Kidney (tissue), 14 donors: ENCODE data around the gene CPSF4. TPM values are rescaled to one million over a fixed set of nuclear protein-coding genes. Genes with fewer than 3 reads are reported as not detected.

Experiments
- DNase-seq, 5 donors: peaks; one replicate each; pipeline ENCODE4 v3.0.0-alpha.2; 2013 to 2020
- FAIRE-seq: peaks from 2 replicates; lab custom pipeline; 2012; peaks lifted over from hg19 to GRCh38; lab: Jason Lieb, UNC
- H3K27ac ChIP-seq, 2 donors: one replicate each; pipeline ENCODE4 v1.7.0; 2013; ENCODE audit warnings: low read depth in 2 of 2, low read length in 2 of 2, inconsistent platforms in 1 of 2
- H3K27me3 ChIP-seq: one replicate; pipeline ENCODE4 v1.7.1; 2013; ENCODE audit warnings: low read length, inconsistent platforms; ENCODE audit not compliant: control insufficient read depth, insufficient read depth
- H3K36me3 ChIP-seq, 3 donors: one replicate each; pipeline versions ENCODE4 v1.7.0 to v1.7.1; 2013; ENCODE audit warnings: low read length in 3 of 3, control low read depth in 1 of 3, inconsistent platforms in 1 of 3; ENCODE audit not compliant: insufficient read depth in 3 of 3, control insufficient read depth in 2 of 3
- H3K4me1 ChIP-seq, 3 donors: one replicate each; pipeline versions ENCODE4 v1.7.0 to v1.7.1; 2013; ENCODE audit warnings: low read length in 3 of 3, inconsistent platforms in 1 of 3, low read depth in 1 of 3; ENCODE audit not compliant: control insufficient read depth in 2 of 3, insufficient read depth in 2 of 3
- H3K4me3 ChIP-seq, 3 donors: one replicate each; pipeline versions ENCODE4 v1.7.0 to v1.8.1; 2013; ENCODE audit warnings: low read length in 3 of 3, control low read depth in 1 of 3, inconsistent platforms in 1 of 3
- H3K9ac ChIP-seq, 3 donors: one replicate each; pipeline versions ENCODE4 v1.7.0 to v1.7.1; 2013; ENCODE audit warnings: low read length in 3 of 3, control low read depth in 1 of 3, inconsistent platforms in 1 of 3
- H3K9me3 ChIP-seq, 3 donors: one replicate each; pipeline versions ENCODE4 v1.7.0 to v1.7.1; 2013; ENCODE audit warnings: low read length in 3 of 3, control low read depth in 1 of 3, inconsistent platforms in 1 of 3; ENCODE audit not compliant: control insufficient read depth in 2 of 3, insufficient read depth in 1 of 3
- intact Hi-C: fragments of 100-400 bp; cut with DNase I; formaldehyde crosslinking; loops from one replicate; pipeline ENCODE4 v1.11.1; 2022
- polyA plus RNA-seq: library from polyadenylated mRNA; stranded (reverse); fragments of 350-450 nt; fragmentation: Illumina TruSeq; extraction: RNeasy Lipid Tissue Mini Kit (QIAGEN cat#74804); gene quantifications from one replicate; pipeline ENCODE4 v1.2.3, GENCODE V29; 2014; ENCODE audit warnings: low read depth, low replicate concordance; ENCODE audit not compliant: insufficient read depth
- total RNA-seq: library from RNA; stranded (reverse); fragmentation: NEBNext Ultra II Directional; extraction: Animal tissue kit (Norgen Biotek cat#: 25700); gene quantifications from one replicate; pipeline ENCODE4 v1.2.1, GENCODE V29; 2021
- TF ChIP-seq, protein P1 (sequence below): IDR thresholded peaks from 3 replicates; pipeline ENCODE4 v1.5.1; 2012; ENCODE audit warnings: mild to moderate bottlenecking, moderate library complexity, borderline replicate concordance; ENCODE audit not compliant: insufficient read depth; ENCODE audit errors: extremely low read depth
- donor health status: control.
- donor health status: control.
- donor health status: control.
- donor health status: control.
- donor health status: control.
- donor health status: DM: yes; HTN: yes; CAD: no.
- donor health status: Normal renal cell carcinoma (clear cell type).

CPSF4 gene
- total and polyA plus RNA-seq, 2 donors from 2014 or later: 24.2 to 28.9 TPM

- H3K27ac ChIP-seq: no peak overlapping the region
- no peaks in the 10 kb centered on the region for H3K27me3 ChIP-seq
- TF ChIP-seq, protein P1, sequence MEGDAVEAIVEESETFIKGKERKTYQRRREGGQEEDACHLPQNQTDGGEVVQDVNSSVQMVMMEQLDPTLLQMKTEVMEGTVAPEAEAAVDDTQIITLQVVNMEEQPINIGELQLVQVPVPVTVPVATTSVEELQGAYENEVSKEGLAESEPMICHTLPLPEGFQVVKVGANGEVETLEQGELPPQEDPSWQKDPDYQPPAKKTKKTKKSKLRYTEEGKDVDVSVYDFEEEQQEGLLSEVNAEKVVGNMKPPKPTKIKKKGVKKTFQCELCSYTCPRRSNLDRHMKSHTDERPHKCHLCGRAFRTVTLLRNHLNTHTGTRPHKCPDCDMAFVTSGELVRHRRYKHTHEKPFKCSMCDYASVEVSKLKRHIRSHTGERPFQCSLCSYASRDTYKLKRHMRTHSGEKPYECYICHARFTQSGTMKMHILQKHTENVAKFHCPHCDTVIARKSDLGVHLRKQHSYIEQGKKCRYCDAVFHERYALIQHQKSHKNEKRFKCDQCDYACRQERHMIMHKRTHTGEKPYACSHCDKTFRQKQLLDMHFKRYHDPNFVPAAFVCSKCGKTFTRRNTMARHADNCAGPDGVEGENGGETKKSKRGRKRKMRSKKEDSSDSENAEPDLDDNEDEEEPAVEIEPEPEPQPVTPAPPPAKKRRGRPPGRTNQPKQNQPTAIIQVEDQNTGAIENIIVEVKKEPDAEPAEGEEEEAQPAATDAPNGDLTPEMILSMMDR: no peak
- DNase-seq (peak in 1 of 5 donors; percentile 62), FAIRE-seq (no peak)
- H3K36me3 ChIP-seq: peaks cover 0 to 10% (median 4%) of the 10 kb centered on the region in 3 donors
- no peaks in the 10 kb centered on the region for H3K9me3 ChIP-seq
- H3K4me1 ChIP-seq: peaks cover 0 to 6% (median 0%) of the 10 kb centered on the region in 3 donors
- no peak overlapping the region for H3K9ac ChIP-seq
- peak overlapping the region in 1 of 3 donors; percentile 75 for H3K4me3 ChIP-seq
- intact Hi-C loops: no loop called here
Observed at GRCh38 chr7:99392046-99392445, 46.7 kb upstream of the CPSF4 start.

DNA sequence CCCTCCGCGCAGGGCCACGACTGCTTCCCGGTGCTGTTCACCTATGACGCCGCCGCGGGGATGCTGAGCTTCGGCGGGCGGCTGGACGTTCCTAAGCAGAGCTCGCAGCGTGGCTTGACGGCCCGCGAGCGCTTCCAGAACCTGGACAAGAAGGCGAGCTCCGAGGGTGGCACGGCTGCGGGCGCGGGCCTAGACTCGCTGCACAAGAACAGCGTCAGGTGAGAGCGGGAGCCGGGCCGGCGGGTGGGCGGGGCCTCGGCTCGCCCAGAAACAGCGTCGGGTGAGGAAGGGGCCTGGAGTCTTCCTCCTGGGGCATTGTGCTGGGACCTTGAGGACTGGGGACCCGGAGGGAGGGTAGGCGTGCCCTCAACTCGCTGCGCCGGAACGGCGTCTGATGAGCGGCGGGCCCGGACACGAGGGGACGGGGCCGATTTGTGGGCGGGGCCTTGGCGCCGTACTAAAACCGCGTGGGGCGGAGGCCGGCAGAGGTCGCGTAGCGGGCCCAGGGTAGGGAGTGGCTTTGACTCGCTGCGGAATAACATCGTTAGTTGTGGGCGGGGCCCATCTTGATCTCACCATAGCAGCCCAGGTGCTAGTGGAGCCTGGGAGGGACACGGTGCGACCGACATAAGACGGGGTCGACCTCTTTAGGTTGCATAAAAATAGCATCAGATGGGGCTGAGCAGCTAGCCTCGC lies 45.9 kb upstream of the CPSF4 start:
- Histone ChIP-seq H3K36me3 (peaks cover 0 to 17% (median 9%) of the 10 kb centered on the region in 3 donors), H3K27ac (peak overlapping the region; percentile 16 to 67), H3K9ac (peak overlapping the region in 2 of 3 donors; percentile 67 to 71), H3K4me1 (peaks cover 0 to 6% (median 0%) of the 10 kb centered on the region in 3 donors), H3K9me3 (no peaks in the 10 kb centered on the region), H3K27me3 (no peaks in the 10 kb centered on the region), H3K4me3 (peak overlapping the region; percentile 73 to 87 (median 75))
- peak; percentile 79 to 94 (median 87) for DNase-seq
- intact Hi-C loops: no loop called here
- FAIRE-seq: no peak
- TF ChIP-seq, protein P1: no peak

GRCh38 chr7:99393355-99394187 lies 45.2 kb upstream of the CPSF4 start:
- FAIRE-seq (no peak), DNase-seq (peak; percentile 78 to 90 (median 85))
- peaks cover 0 to 18% (median 9%) of the 10 kb centered on the region in 3 donors for H3K36me3 ChIP-seq

More at GRCh38 chr7:99393355-99394187, 45.2 kb upstream of the CPSF4 start:
- intact Hi-C loops: no loop called here
- no peaks in the 10 kb centered on the region for H3K27me3 ChIP-seq
- peak overlapping the region; percentile 73 to 87 (median 75) for H3K4me3 ChIP-seq
- H3K9ac ChIP-seq: peak overlapping the region in 2 of 3 donors; percentile 67 to 71
- H3K4me1 ChIP-seq: peaks cover 0 to 6% (median 0%) of the 10 kb centered on the region in 3 donors
- H3K27ac ChIP-seq: peak overlapping the region in 1 of 2 donors; percentile 67
- H3K9me3 ChIP-seq: no peaks in the 10 kb centered on the region
- TF ChIP-seq, protein P1: no peak
